Stimulated activated effector memory CD8-positive, alpha-beta T cell treated with anti-CD3 and anti-CD28 coated beads, Interleukin-12 subunit alpha, Interleukin-12 subunit beta, amount 100 ng/mL, for 72 hours (primary cell): ENCODE data around the gene EID3.

ENCODE experiments used
- ATAC-seq: fragments of 150-1000 bp; cut with Tn5 transposase; 2 replicates; pipeline ENCODE4 v1.10.0; 2021
- DNase-seq, 2 donors: peaks; one replicate each; pipeline ENCODE4 v3.0.0; 2021 to 2022; ENCODE audit warnings: low spot score in 2 of 2
- H3K27ac Mint-ChIP-seq: one replicate; pipeline ENCODE4 v1.8.0; 2022; ENCODE audit warnings: mild to moderate bottlenecking, mixed read lengths
- H3K36me3 Mint-ChIP-seq: one replicate; pipeline ENCODE4 v1.8.0; 2022; ENCODE audit warnings: mild to moderate bottlenecking, mixed read lengths
- H3K4me1 Mint-ChIP-seq: one replicate; pipeline ENCODE4 v1.8.0; 2022; ENCODE audit warnings: mixed read lengths
- H3K4me3 Mint-ChIP-seq: one replicate; pipeline ENCODE4 v1.8.0; 2022; ENCODE audit warnings: mild to moderate bottlenecking, mixed read lengths
- H3K9me3 Mint-ChIP-seq: one replicate; pipeline ENCODE4 v1.8.0; 2022; ENCODE audit warnings: mixed read lengths

Gene EID3

DNA sequence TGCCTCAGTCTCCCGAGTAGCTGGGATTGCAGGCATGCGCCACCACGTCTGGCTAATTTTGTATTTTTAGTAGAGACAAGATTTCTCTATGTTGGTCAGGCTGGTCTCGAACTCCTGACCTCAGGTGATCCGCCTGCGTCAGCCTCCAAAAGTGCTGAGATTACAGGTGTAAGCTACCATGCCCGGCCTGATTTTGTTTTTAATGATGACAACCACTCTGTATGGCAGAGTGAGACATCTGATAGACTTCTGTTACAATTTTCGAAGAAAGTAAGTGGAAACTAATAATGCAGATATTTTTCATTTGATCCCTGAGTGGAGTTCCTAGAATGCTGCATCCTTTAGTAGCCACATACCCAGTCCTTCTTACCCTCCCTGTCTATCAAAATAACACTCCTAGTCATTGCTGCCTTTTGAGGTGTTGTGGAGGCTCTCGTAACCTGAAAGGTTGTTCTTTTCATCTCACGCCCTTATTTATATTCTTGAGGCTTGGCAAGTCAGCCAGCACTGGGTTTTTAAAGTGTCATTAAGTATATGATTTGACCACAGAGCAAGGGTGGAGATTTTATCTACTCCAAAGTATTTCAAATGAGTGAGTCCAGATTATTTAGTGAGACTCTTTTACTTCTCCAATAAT, 5.9 kb upstream of the EID3 start:
- Mint-ChIP-seq H3K27ac (no peak overlapping the region), H3K36me3 (peaks cover 87% of the 10 kb centered on the region), H3K9me3 (no peaks in the 10 kb centered on the region), H3K4me3 (no peak overlapping the region), H3K4me1 (peaks cover 28% of the 10 kb centered on the region)
- ATAC-seq (no peak), DNase-seq (no peak)

DNA sequence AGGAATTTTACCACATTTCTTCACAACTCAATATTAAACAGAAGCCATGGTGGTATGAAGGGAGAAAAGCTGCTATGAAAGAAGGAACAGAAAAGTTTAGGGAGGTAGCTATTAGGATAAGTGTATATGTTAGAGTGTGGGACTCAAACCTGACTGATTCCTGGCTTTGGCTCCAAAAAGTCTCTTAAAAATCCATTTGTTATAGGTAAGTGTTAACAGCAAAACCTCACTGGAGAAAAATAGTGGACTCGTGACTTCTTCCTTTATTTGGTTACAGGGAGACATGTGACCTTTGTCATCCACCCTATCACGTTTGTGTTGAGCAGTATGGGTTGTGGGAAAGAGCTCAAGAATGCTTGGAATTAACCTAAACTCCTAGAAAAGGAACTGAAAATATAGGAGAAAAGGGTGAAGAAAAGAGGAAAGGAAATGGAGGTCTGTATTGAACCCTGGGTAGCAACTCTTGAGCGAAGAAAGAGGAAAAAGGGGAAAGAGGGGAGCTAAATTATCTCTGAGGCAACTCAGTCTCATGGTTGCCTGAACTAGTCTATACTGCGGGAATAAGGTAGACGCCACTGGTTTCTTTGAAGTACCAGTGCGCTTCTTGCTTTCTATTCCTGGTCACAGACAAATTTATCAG, 3.6 kb upstream of the EID3 start:
- DNase-seq (no peak), ATAC-seq (no peak)
- Mint-ChIP-seq H3K36me3 (peaks cover 83% of the 10 kb centered on the region), H3K4me1 (peaks cover 39% of the 10 kb centered on the region), H3K4me3 (no peak overlapping the region), H3K9me3 (no peaks in the 10 kb centered on the region), H3K27ac (no peak overlapping the region)

DNA sequence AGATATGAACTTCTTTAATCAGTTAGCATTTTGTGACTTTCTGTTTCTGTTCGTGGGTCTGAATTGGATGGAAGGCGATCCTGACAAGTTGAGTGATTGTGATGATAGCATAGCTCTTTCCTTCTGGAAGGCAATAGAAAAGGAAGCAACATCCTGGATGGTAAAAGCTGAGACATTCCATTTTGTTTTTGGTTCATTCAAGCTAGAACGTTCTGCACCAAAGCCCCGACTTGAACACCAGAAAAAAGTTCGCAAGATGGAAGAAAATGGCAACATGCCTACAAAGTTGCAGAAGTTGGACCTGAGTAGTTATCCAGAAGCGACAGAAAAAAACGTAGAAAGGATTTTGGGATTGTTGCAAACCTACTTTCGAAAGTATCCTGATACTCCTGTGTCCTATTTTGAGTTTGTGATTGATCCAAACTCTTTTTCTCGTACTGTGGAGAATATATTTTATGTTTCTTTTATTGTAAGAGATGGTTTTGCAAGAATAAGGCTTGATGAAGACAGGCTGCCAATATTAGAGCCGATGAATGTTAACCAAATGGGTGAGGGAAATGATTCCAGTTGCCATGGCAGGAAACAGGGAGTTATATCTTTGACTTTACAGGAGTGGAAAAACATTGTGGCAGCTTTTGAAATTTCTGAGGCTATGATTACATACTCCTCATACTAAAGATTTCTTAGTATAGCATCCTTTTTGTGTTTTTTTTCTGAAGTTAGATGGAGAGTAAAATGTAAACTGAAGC, 896 bp downstream of the EID3 start:
- no peak for ATAC-seq
- Mint-ChIP-seq H3K9me3 (no peaks in the 10 kb centered on the region), H3K4me1 (peaks cover 52% of the 10 kb centered on the region), H3K27ac (peak overlapping the region; percentile 94), H3K36me3 (peaks cover 78% of the 10 kb centered on the region), H3K4me3 (peak overlapping the region; percentile 87)
- DNase-seq: no peak

DNA sequence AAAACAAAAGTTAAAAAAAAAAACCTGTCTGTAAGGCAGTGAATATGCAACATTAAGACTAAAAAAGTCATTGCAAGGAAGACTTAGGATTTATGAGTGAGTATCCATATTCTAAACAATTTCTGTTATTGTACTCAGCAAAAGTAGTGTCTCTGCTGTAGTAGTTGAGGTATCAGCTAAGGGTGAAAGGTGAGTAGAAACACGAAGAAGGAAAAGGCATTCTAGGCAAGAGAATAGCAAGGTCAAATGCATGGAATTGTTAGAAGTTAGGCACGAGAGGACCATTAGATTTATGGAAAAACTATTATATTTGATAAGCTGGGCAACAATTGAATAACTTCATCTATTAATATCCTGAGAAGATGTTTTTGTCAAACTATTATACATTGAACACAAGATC, 1.8 kb downstream of the EID3 start:
- ATAC-seq (no peak), DNase-seq (no peak)
- no peak overlapping the region for H3K4me3 Mint-ChIP-seq
- peaks cover 58% of the 10 kb centered on the region for H3K4me1 Mint-ChIP-seq
- no peaks in the 10 kb centered on the region for H3K9me3 Mint-ChIP-seq
- no peak overlapping the region for H3K27ac Mint-ChIP-seq
- H3K36me3 Mint-ChIP-seq: peaks cover 78% of the 10 kb centered on the region

DNA sequence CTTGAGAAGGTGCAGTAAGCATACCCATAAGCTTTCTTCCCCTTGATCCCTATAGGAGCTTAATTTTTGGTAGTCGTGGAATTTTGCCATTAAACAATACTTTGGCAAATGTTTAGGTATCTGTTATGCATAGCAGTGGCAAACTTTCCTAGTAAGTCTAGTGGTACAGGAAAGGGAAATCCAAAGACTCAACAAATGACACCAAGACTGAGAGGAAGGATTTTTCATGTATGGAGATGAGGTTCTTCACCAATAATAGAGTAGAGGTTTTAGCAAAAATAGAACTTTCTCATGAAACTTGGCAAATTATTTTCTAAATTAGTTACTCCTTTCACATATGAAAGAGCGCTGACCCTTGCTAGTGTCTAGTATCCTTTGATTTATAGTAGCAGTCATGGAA, 2.8 kb downstream of the EID3 start:
- H3K27ac Mint-ChIP-seq: no peak overlapping the region
- H3K36me3 Mint-ChIP-seq: peaks cover 78% of the 10 kb centered on the region
- H3K4me1 Mint-ChIP-seq: peaks cover 58% of the 10 kb centered on the region
- DNase-seq (no peak), ATAC-seq (no peak)
- no peaks in the 10 kb centered on the region for H3K9me3 Mint-ChIP-seq
- no peak overlapping the region for H3K4me3 Mint-ChIP-seq

DNA sequence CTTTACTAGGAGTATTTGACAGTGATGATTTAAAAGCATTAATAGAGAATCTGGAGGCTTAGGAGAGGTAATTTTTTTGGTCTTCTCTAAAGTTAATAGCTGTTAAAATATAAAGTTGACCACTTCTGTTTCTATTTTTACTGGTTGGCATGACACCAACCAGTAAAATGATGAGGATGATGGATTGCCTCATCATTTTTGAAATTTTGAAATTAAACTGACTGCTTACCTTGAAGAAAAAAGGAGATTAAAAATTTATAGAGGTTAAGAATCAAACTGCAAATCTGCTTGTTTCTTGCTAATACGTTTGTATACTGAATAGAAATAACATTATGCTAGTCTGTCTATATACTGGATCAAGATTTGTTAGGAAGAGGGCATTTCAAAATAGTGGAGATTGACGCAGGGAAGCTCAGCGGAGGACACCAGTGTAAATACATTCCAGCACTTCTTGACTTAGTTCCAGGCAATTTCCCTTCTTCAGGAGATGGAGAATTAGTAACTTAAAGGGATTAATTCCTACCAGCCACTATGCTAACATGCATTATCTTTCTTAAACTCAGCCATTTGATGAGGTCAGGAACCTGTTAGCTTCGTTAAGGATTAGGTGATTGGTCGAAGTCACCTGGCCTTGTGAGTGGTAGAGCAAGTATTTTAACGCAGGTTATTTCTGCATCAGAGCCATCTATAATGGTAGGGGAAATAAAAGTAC, 3.6 kb downstream of the EID3 start:
- Mint-ChIP-seq H3K4me1 (peaks cover 58% of the 10 kb centered on the region), H3K36me3 (peaks cover 85% of the 10 kb centered on the region), H3K9me3 (no peaks in the 10 kb centered on the region), H3K27ac (peak overlapping the region; percentile 29), H3K4me3 (no peak overlapping the region)
- DNase-seq: no peak
- ATAC-seq: no peak

DNA sequence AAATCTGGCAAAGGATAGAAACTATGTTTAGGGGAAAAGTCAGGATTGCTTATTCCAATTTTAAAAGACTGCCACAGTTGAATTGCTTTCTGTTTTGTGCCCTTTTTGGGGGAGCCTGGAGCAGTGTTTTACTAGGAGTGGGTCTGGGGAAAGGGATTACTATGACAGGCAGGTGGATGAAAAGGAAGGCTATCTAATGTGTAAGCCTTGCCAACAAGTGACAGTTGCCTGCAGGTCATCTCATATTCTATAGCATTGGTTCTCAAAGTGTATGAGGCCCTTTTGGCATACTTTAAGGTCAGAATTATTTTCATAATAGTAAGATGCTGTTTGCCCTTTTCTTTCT, 4.1 kb downstream of the EID3 start:
- Mint-ChIP-seq H3K9me3 (no peaks in the 10 kb centered on the region), H3K4me3 (no peak overlapping the region), H3K36me3 (peaks cover 91% of the 10 kb centered on the region), H3K27ac (no peak overlapping the region), H3K4me1 (peaks cover 57% of the 10 kb centered on the region)
- ATAC-seq (no peak), DNase-seq (no peak)

DNA sequence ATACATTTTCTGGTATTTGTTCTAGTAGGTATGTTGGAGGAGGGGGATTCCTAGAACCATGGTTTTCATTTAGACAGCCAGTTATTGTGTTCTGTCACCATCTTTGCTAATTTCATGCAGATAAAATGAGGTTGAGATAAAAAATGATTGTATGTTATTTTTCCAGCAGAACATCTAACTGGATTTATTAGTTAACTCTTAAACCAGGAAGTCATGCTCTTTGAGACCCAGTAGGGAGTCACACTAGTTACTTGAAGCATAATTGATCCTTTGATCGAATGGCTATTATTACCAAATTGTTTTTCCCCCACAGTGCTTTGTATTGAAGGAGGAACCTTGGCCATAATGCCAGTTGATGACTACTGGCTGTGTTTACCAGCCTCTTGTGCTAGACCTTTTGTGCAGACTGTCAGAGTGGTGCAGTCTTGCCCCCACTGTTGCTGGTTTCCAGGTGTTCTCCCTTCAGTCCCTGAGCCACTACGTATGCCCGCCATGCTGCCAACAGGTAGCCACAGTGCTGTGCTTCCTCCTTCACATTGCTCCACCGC, 6.0 kb downstream of the EID3 start:
- H3K9me3 Mint-ChIP-seq: no peaks in the 10 kb centered on the region
- H3K36me3 Mint-ChIP-seq: peaks cover 95% of the 10 kb centered on the region
- H3K27ac Mint-ChIP-seq: peak overlapping the region; percentile 35
- ATAC-seq (no peak), DNase-seq (no peak)
- no peak overlapping the region for H3K4me3 Mint-ChIP-seq
- peaks cover 45% of the 10 kb centered on the region for H3K4me1 Mint-ChIP-seq

DNA sequence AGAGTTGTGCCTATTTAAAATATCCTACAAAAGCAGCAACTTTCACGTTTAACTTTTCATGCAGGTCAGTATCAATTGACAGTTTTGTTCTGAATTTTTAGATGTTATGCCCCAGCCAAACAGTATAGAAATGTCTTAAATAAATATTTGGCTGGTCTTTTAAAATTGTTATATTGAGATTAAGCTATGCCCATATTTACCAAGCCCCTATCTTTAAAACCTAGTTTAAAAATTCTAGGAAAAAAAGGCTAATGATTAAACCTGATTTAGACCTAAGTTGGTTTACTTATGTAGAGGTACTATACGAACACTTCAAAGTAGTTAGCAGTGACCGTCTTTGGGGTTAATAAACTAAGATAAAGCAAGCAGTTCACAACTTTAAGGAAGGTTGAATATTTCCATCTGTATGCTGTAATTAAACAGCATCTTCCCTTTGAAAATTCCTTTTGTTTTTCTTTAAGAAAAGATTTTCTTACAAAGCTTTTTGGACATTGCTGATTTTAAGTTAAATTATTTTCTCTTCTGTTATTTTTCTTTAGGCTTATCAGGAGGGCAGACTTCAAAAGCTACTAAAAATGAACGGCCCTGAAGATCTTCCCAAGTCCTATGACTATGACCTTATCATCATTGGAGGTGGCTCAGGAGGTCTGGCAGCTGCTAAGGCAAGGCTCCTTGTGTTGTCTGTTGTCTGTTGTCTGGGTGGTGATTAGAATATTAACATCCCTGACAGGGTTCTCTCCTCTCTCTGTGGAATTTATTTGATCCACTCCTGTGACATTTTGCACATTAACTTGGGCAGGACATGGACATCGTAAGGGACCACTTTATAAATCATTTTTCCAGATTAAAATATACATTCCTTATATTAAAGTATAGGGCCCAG, 7.5 kb downstream of the EID3 start:
- peaks cover 30% of the 10 kb centered on the region for H3K4me1 Mint-ChIP-seq
- no peak overlapping the region for H3K4me3 Mint-ChIP-seq
- H3K9me3 Mint-ChIP-seq: no peaks in the 10 kb centered on the region
- ATAC-seq (no peak), DNase-seq (no peak)
- peaks cover 95% of the 10 kb centered on the region for H3K36me3 Mint-ChIP-seq
- no peak overlapping the region for H3K27ac Mint-ChIP-seq

DNA sequence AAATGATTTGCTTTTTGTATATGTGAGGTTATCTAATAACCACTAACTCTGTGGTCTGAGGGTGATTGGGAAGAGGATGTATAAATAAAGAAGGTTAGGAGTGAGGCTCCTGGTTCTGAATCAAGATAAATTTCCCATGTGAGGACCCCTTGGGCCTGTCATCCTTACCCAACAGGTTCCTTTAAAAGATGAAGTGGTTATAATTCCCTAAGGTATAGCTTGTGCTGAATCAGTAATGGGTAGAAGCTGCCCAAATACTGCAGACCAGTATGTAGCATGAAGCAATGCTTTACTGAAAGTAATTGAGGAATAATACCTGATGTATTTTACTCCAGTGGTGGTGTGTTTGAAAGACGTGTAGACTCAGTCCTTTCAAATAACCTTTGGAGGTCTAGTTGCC, 8.7 kb downstream of the EID3 start:
- ATAC-seq (no peak), DNase-seq (no peak)
- Mint-ChIP-seq H3K4me3 (no peak overlapping the region), H3K9me3 (no peaks in the 10 kb centered on the region), H3K36me3 (peaks cover 95% of the 10 kb centered on the region), H3K4me1 (peaks cover 18% of the 10 kb centered on the region), H3K27ac (no peak overlapping the region)

DNA sequence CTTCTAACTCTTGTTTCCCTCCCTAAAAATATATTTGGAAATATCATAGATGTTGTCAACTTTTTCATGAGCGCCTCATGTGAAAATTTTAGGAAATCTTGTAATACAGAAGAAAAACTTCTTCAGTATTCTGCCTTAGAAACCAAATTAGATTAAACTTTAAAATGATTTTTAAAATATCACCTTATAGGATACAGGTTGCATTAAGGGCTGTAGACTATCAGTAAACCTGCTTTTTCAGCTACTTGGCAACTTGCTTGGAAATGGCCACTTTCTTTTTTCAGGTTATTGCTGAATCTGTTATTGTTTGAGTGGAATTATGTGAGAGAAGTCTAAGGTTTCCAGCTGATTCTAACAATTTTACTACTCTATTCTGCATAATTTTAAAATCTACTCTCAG, 9.1 kb downstream of the EID3 start:
- Mint-ChIP-seq H3K4me3 (no peak overlapping the region), H3K36me3 (peaks cover 95% of the 10 kb centered on the region), H3K9me3 (no peaks in the 10 kb centered on the region), H3K27ac (no peak overlapping the region), H3K4me1 (peaks cover 14% of the 10 kb centered on the region)
- ATAC-seq (no peak), DNase-seq (no peak)

DNA sequence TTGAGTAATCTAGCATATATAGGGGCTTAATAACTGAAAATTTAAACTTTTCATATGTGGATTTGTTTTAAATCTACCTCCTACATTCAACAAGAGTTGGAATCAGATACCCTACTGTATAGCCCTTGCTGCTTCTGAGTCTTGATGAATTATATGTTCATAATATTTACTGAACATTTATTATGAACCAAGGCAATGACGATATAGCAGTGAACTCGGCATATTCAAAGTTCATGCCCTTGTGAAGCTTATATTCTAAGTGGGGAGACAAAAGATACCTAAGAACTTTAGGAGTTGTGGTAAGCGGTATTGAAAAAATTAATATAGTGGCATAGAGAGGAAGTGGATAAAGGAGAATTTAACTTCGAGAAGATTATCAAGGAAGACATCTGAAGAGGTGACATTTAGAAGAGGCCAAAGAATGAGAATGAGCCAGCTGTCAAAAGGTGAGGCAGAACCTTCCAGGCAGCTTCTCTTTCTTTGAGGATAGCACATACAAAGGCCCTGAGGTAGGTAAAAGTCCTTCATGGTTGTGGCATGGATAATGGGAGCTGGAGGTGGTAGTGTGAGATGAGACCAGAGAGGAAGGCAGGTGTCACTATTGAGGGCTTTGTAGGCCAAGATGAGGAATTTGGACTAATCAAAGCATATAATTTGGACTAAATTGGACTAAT, 10.2 kb downstream of the EID3 start:
- Mint-ChIP-seq H3K4me1 (peaks cover 13% of the 10 kb centered on the region), H3K36me3 (peaks cover 100% of the 10 kb centered on the region), H3K9me3 (no peaks in the 10 kb centered on the region), H3K4me3 (no peak overlapping the region), H3K27ac (no peak overlapping the region)
- ATAC-seq (no peak), DNase-seq (no peak)

DNA sequence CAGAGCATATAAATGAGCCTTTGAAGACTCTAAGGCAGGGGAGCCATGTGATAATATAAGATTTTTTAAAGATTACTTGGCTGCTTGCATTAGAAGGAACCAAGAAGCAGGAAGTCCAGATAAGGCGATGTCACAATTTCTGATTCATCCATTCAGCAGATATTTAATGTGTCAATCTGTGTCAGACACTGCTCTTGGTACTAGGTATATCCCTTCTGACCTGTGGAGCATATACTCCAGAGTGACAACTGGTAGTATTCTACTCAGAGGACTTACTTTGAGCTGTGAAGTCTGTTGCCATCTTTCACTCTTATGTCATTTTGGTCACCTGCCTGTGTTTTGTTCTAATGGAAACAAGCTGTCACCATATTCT, 10.7 kb downstream of the EID3 start:
- peaks cover 13% of the 10 kb centered on the region for H3K4me1 Mint-ChIP-seq
- H3K27ac Mint-ChIP-seq: no peak overlapping the region
- no peak for ATAC-seq
- peaks cover 100% of the 10 kb centered on the region for H3K36me3 Mint-ChIP-seq
- no peak for DNase-seq
- H3K9me3 Mint-ChIP-seq: no peaks in the 10 kb centered on the region
- H3K4me3 Mint-ChIP-seq: no peak overlapping the region
